ENCODE results near the gene CYTH3.

Gene CYTH3

GRCh38 chr7:6256677-6257535 lies 15.5 kb downstream of the CYTH3 start:
- TF ChIP-seq CTCF (IDR thresholded peaks at IDR 0.05), result no peak
- Histone ChIP-seq H3K27ac (no peak overlapping the region), H3K4me2 (ENCODE audit: low read length) (no peak overlapping the region), H3K79me2 (peaks cover 14% of the 10 kb centered on the region), H3K36me3 (ENCODE audit: control insufficient read depth, insufficient read depth, low read length) (no peaks in the 10 kb centered on the region), H3K9ac (no peak overlapping the region), H2AFZ (no peak overlapping the region), H3K4me1 (no peaks in the 10 kb centered on the region), H3K9me3 (ENCODE audit: control insufficient read depth, low read length) (no peaks in the 10 kb centered on the region), H3K27me3 (ENCODE audit: control insufficient read depth, insufficient read depth, low read length) (no peaks in the 10 kb centered on the region), H3K4me3 (ENCODE audit: low read depth, low read length) (no peak overlapping the region)

GRCh38 chr7:6256109-6256483 lies 16.3 kb downstream of the CYTH3 start:
- H3K9ac ChIP-seq, result no peak overlapping the region
- H2AFZ ChIP-seq, result no peak overlapping the region
- no peak overlapping the region for H3K4me2 ChIP-seq (ENCODE audit: low read length)
- H3K79me2 ChIP-seq, result peaks cover 14% of the 10 kb centered on the region
- H3K27me3 ChIP-seq (ENCODE audit: control insufficient read depth, insufficient read depth, low read length), result no peaks in the 10 kb centered on the region
- no peak for TF ChIP-seq CTCF (IDR thresholded peaks at IDR 0.05)
- H3K4me3 ChIP-seq (ENCODE audit: low read depth, low read length), result no peak overlapping the region
- H3K4me1 ChIP-seq, result no peaks in the 10 kb centered on the region
- H3K36me3 ChIP-seq (ENCODE audit: control insufficient read depth, insufficient read depth, low read length), result no peaks in the 10 kb centered on the region
- H3K9me3 ChIP-seq (ENCODE audit: control insufficient read depth, low read length), result no peaks in the 10 kb centered on the region
- no peak overlapping the region for H3K27ac ChIP-seq

GRCh38 chr7:6254866-6255265 lies 17.6 kb downstream of the CYTH3 start:
- Histone ChIP-seq H3K27ac (no peak overlapping the region), H3K9ac (no peak overlapping the region), H3K4me2 (ENCODE audit: low read length) (no peak overlapping the region), H3K4me3 (ENCODE audit: low read depth, low read length) (no peak overlapping the region), H3K36me3 (ENCODE audit: control insufficient read depth, insufficient read depth, low read length) (no peaks in the 10 kb centered on the region), H3K27me3 (ENCODE audit: control insufficient read depth, insufficient read depth, low read length) (no peaks in the 10 kb centered on the region), H3K9me3 (ENCODE audit: control insufficient read depth, low read length) (no peaks in the 10 kb centered on the region), H2AFZ (no peak overlapping the region), H3K4me1 (no peaks in the 10 kb centered on the region), H3K79me2 (peaks cover 22% of the 10 kb centered on the region)
- no peak for TF ChIP-seq CTCF (IDR thresholded peaks at IDR 0.05)

- TF ChIP-seq CTCF (IDR thresholded peaks at IDR 0.05), result no peak
- H3K4me2 ChIP-seq (ENCODE audit: low read length), result no peak overlapping the region
- no peaks in the 10 kb centered on the region for H3K27me3 ChIP-seq (ENCODE audit: control insufficient read depth, insufficient read depth, low read length)
- no peak overlapping the region for H3K9ac ChIP-seq
- no peaks in the 10 kb centered on the region for H3K4me1 ChIP-seq
- H3K79me2 ChIP-seq, result peaks cover 28% of the 10 kb centered on the region
- no peak overlapping the region for H2AFZ ChIP-seq
- H3K36me3 ChIP-seq (ENCODE audit: control insufficient read depth, insufficient read depth, low read length), result no peaks in the 10 kb centered on the region
- H3K27ac ChIP-seq, result no peak overlapping the region
- H3K9me3 ChIP-seq (ENCODE audit: control insufficient read depth, low read length), result no peaks in the 10 kb centered on the region
- H3K4me3 ChIP-seq (ENCODE audit: low read depth, low read length), result no peak overlapping the region
These were observed 19.7 kb downstream of the CYTH3 start for GRCh38 chr7:6252748-6253147.

GRCh38 chr7:6252341-6252746 lies 20.1 kb downstream of the CYTH3 start:
- H3K4me1 ChIP-seq, result no peaks in the 10 kb centered on the region

More at GRCh38 chr7:6252341-6252746, 20.1 kb downstream of the CYTH3 start:
- no peak for TF ChIP-seq CTCF (IDR thresholded peaks at IDR 0.05)
- Histone ChIP-seq H3K27me3 (ENCODE audit: control insufficient read depth, insufficient read depth, low read length) (no peaks in the 10 kb centered on the region), H3K9ac (no peak overlapping the region), H3K4me3 (ENCODE audit: low read depth, low read length) (no peak overlapping the region), H3K9me3 (ENCODE audit: control insufficient read depth, low read length) (no peaks in the 10 kb centered on the region), H3K36me3 (ENCODE audit: control insufficient read depth, insufficient read depth, low read length) (no peaks in the 10 kb centered on the region), H3K4me2 (ENCODE audit: low read length) (no peak overlapping the region), H3K27ac (no peak overlapping the region), H2AFZ (no peak overlapping the region), H3K79me2 (peaks cover 28% of the 10 kb centered on the region)
